ENCODE data around the gene TFPT.

GRCh38 chr19:54073829-54074228 is 41.6 kb downstream of the TFPT start:
- no peak for TF ChIP-seq CTCF (IDR thresholded peaks at IDR 0.05 in 2 of 3, conservative IDR thresholded peaks at IDR 0.05 in 1 of 3; ENCODE audit: control insufficient read depth in 2 of 3, extremely low read depth in 1 of 3, insufficient read depth in 1 of 3, low read depth in 3 of 3, low read length in 3 of 3)
- TF ChIP-seq GABPA (IDR thresholded peaks at IDR 0.05; ENCODE audit: low read depth) = no peak
- TF ChIP-seq EP300 (IDR thresholded peaks at IDR 0.05; ENCODE audit: borderline replicate concordance in 1 of 2, control insufficient read depth in 1 of 2, low read depth in 2 of 2, low read length in 2 of 2) = no peak
- no peak for TF ChIP-seq NRF1 (conservative IDR thresholded peaks at IDR 0.05; ENCODE audit: low read depth, low read length)
- TF ChIP-seq RAD21 (IDR thresholded peaks at IDR 0.05; ENCODE audit: insufficient read depth, low read depth, low read length) = no peak
- no peak for TF ChIP-seq REST (IDR thresholded peaks at IDR 0.05; ENCODE audit: low read depth, low read length)

Data from GM12878 (cell line).